Suprapubic skin (tissue), 4 donors: ENCODE data around the gene OGFOD2. TPM values are rescaled to one million over a fixed set of nuclear protein-coding genes. Genes with fewer than 3 reads are reported as not detected.

Source experiments
- DNase-seq, 2 donors: peaks; one replicate each; pipeline ENCODE4 v3.0.0-alpha.2; 2019; ENCODE audit warnings: low spot score in 2 of 2
- H3K27ac ChIP-seq: fragments of 200-600 bp; sonication (generic); one replicate; pipeline ENCODE4 v1.5.1; 2019
- H3K27me3 ChIP-seq: fragments of 200-600 bp; sonication (generic); one replicate; pipeline ENCODE4 v1.5.1; 2019
- H3K36me3 ChIP-seq: fragments of 200-600 bp; sonication (generic); one replicate; pipeline ENCODE4 v1.5.1; 2019
- H3K4me1 ChIP-seq: fragments of 200-600 bp; sonication (generic); one replicate; pipeline ENCODE4 v1.5.1; 2019
- H3K4me3 ChIP-seq: fragments of 200-600 bp; sonication (generic); one replicate; pipeline ENCODE4 v1.5.1; 2019; ENCODE audit warnings: mild to moderate bottlenecking
- H3K9me3 ChIP-seq: fragments of 200-600 bp; sonication (generic); one replicate; pipeline ENCODE4 v1.5.1; 2019
- EP300 ChIP-seq: sonication (generic); formaldehyde crosslinking; IDR thresholded peaks from one replicate; pipeline ENCODE4 v1.6.1; 2017; ENCODE audit warnings: antibody characterized with exemption
- POLR2A ChIP-seq, 2 donors: fragments of 450-650 bp; IDR thresholded peaks; one replicate each; pipeline ENCODE4 v1.6.1; 2017; ENCODE audit warnings: antibody characterized with exemption in 2 of 2, mild to moderate bottlenecking in 2 of 2, moderate library complexity in 2 of 2
- POLR2AphosphoS5 ChIP-seq, 3 donors: sonication (generic); formaldehyde crosslinking; IDR thresholded peaks; one replicate each; pipeline ENCODE4 v1.6.1; 2017; ENCODE audit warnings: antibody characterized with exemption in 3 of 3
- WGBS: methylation state at CpG from one replicate; pipeline ENCODE4 v1.1.5; 2018; 5-methylcytosine and 5-hydroxymethylcytosine counted together
- total RNA-seq, 4 donors: library from RNA; depleted of rRNA; stranded (reverse); fragments of >200 nt; gene quantifications; one replicate each; pipeline ENCODE4 v1.1.0, GENCODE V29; 2016
- TF ChIP-seq, protein P1 (sequence below), 2 donors: fragments of 200-600 bp in 1 of 2; fragments of 450-650 bp in 1 of 2; sonication (generic) in 1 of 2; IDR thresholded peaks; one replicate each; pipeline ENCODE4 v1.5.1; 2016 to 2019; ENCODE audit warnings: antibody characterized with exemption in 2 of 2, mild to moderate bottlenecking in 1 of 2, moderate library complexity in 1 of 2

Gene OGFOD2
- total RNA-seq, 4 donors from 2014 or later = 9.9 to 27.0 (median 13.5) TPM

DNA sequence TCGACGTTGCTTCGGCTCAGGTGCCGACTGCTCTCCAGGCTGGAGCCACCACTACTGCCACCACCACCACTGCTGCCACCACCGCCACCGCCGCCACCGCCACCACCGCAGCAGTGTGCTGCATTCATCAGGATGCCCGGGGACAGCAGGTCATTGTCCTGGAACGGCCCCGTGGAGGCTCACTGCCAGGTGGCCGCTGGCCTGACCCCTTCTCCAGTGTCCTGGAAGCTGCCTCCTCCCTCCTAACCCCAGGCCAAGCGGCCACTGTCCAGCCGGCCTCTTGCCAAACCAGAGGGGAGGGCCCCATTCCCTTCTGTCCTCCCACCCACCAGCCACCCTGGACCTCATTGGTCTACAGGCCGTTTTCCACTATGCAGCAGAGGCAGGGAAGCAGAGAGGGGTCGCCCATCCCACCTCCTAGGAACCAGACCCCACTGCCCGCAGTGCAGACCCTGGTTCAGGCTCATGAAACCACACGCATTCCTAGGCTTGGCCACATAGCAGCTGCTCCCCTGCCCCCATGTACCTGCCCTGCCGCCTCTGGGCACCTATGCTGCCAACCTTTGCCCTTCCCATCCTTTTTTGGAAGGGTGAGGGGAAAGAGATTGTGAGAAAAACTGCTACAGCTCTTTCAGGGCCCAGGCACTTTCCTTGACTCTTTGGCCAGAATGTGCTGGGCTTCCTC is 20.6 kb downstream of the OGFOD2 start:
- Histone ChIP-seq H3K4me3 (no peak overlapping the region), H3K27me3 (no peaks in the 10 kb centered on the region), H3K27ac (no peak overlapping the region), H3K4me1 (no peaks in the 10 kb centered on the region), H3K36me3 (peaks cover 30% of the 10 kb centered on the region), H3K9me3 (no peaks in the 10 kb centered on the region)
- TF ChIP-seq POLR2A (IDR thresholded peaks at IDR 0.05) = no peak
- no peak for TF ChIP-seq EP300
- no peak for TF ChIP-seq POLR2AphosphoS5 (IDR thresholded peaks at IDR 0.05)
- TF ChIP-seq, protein P1, sequence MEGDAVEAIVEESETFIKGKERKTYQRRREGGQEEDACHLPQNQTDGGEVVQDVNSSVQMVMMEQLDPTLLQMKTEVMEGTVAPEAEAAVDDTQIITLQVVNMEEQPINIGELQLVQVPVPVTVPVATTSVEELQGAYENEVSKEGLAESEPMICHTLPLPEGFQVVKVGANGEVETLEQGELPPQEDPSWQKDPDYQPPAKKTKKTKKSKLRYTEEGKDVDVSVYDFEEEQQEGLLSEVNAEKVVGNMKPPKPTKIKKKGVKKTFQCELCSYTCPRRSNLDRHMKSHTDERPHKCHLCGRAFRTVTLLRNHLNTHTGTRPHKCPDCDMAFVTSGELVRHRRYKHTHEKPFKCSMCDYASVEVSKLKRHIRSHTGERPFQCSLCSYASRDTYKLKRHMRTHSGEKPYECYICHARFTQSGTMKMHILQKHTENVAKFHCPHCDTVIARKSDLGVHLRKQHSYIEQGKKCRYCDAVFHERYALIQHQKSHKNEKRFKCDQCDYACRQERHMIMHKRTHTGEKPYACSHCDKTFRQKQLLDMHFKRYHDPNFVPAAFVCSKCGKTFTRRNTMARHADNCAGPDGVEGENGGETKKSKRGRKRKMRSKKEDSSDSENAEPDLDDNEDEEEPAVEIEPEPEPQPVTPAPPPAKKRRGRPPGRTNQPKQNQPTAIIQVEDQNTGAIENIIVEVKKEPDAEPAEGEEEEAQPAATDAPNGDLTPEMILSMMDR (IDR thresholded peaks at IDR 0.05) = no peak
- WGBS = 93% methylated on average over 18 of the region's 20 CpGs
- no peak for DNase-seq

DNA sequence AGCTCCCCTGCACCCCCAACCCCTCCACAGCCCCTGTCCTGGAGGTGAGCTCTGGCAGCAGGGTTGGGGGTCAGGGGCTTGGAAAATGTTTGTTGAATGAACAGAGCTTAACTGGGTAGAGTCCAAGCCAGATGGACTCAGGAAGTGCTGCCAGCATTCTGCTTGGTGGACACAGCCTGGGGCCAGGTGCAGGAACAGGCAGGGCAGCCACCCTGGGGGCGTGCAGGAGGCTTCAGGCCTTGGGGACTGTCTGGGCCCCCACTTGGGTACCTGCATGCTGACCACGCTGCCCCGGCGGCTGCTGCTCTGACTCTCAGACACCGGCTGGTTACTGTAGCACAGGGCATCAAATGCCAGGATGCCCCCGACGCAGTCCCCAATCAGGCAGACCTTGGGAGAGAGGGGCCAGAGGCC is 21.2 kb downstream of the OGFOD2 start:
- H3K36me3 ChIP-seq = peaks cover 33% of the 10 kb centered on the region
- no peaks in the 10 kb centered on the region for H3K4me1 ChIP-seq
- WGBS = no CpG with 5 or more reads among the region's 7 CpGs
- H3K4me3 ChIP-seq = no peak overlapping the region
- no peak for DNase-seq
- no peaks in the 10 kb centered on the region for H3K9me3 ChIP-seq
- H3K27ac ChIP-seq = no peak overlapping the region
- TF ChIP-seq POLR2AphosphoS5 (IDR thresholded peaks at IDR 0.05) (no peak), EP300 (no peak), POLR2A (IDR thresholded peaks at IDR 0.05) (no peak)
- TF ChIP-seq, protein P1 (IDR thresholded peaks at IDR 0.05) = no peak
- no peaks in the 10 kb centered on the region for H3K27me3 ChIP-seq

DNA sequence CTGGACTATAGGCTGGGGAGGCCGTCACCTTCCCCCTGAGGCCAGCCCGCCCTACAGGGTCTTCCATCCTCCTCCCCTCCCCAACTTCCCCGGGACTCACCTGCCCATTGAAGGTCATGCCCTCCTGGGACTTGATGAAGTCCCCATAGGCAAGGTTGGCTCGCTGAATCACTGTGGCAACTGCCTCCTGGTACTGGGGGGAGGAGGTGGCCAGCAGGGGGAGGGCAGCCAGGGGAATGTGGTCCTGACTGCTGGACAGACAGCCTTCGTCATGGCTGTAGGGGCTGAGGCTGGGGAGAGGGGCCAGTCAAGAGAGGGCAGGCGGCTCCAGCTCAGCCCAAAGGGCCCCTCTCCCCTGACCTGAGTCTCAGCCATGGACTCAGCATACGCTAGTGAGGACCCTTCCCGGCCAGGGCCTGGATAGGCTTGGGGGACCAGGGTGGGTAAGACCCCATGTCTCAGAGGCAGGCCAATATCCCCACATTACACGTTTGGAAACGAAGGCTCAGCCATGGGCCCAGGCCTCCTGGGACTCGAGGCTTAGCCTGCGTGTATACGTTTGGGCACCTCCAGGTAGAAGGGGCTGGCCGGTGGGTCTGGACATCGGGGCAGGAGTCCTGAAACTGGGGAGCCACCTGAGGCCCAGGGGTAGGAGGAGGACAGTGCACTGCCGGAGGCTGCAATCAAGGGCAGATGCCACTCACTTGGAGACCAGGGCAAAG is 21.7 kb downstream of the OGFOD2 start:
- 94% methylated on average over 8 of the region's 16 CpGs for WGBS
- no peak overlapping the region for H3K4me3 ChIP-seq
- no peaks in the 10 kb centered on the region for H3K9me3 ChIP-seq
- TF ChIP-seq, protein P1 (IDR thresholded peaks at IDR 0.05) = no peak
- TF ChIP-seq POLR2A (IDR thresholded peaks at IDR 0.05) (no peak), EP300 (no peak), POLR2AphosphoS5 (IDR thresholded peaks at IDR 0.05) (no peak)
- DNase-seq = no peak
- no peak overlapping the region for H3K27ac ChIP-seq
- no peaks in the 10 kb centered on the region for H3K4me1 ChIP-seq
- no peaks in the 10 kb centered on the region for H3K27me3 ChIP-seq
- H3K36me3 ChIP-seq = peaks cover 30% of the 10 kb centered on the region

DNA sequence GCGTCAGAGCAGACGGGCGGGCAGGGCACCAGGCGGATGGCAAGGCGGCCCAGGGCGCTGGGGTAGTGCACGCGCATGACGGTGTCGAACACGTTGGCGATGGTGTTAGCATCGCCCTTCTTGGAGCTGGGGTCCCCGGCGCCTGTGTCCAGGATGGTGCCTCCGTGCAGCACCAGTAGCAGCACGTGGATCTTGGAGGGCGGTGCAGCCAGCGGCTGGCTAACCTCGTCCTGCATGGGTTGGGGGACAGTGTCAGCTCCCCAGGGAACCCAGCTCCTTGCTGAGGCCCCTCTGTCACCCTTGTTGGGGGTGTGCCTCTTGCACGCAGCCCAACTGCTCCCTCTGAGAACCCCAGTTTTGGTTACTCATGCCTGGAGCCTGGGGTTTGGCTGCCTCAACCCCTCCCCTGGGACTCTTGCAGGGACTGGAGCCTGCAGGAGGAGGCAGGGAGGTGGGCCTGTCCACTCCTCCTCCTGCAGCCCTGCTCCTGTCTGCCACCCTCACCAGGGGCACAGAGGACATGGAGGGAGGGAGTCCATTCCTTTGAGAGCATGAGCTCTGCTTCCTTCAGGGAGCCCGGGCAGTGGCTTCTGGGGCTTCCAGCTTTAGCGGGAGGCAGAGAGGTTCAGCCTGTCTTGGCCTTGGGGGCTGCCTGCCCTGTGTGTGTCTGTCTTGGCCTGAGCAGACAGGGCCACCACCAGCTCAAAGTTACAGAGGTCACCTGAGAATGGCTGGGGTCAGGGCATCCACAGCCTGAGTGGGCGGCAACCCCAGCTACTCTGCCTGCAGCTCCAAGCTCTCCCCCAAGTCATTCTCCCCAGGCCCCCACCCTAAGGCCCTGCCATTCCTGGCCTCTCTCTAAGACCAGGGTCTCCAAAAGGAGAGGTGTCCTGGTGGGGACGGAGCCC is 22.6 kb downstream of the OGFOD2 start:
- Histone ChIP-seq H3K36me3 (peaks cover 30% of the 10 kb centered on the region), H3K4me3 (no peak overlapping the region), H3K27ac (no peak overlapping the region), H3K9me3 (no peaks in the 10 kb centered on the region), H3K27me3 (no peaks in the 10 kb centered on the region), H3K4me1 (no peaks in the 10 kb centered on the region)
- TF ChIP-seq POLR2AphosphoS5 (IDR thresholded peaks at IDR 0.05) (no peak), POLR2A (IDR thresholded peaks at IDR 0.05) (no peak), EP300 (no peak)
- TF ChIP-seq, protein P1 (IDR thresholded peaks at IDR 0.05) = no peak
- DNase-seq = no peak
- 93% methylated on average over 21 of the region's 25 CpGs for WGBS
